ENCODE results near the gene DNAJC15. TPM values are rescaled to one million over a fixed set of nuclear protein-coding genes. Genes with fewer than 3 reads are reported as not detected.

DNAJC15 gene
- total RNA-seq, 1 experiment from 2014 or later: 10.8 TPM

- no peak for TF ChIP-seq EGR1 (IDR thresholded peaks at IDR 0.05; ENCODE audit: low read depth)
- no peak for TF ChIP-seq POLR2A (IDR thresholded peaks at IDR 0.05; ENCODE audit: borderline replicate concordance, extremely low read depth, insufficient read depth, insufficient read length)
- TF ChIP-seq MAX (IDR thresholded peaks at IDR 0.05): no peak
- no peak for TF ChIP-seq CBX3 (IDR thresholded peaks at IDR 0.05; ENCODE audit: low read depth)
- no peak for TF ChIP-seq SP1 (IDR thresholded peaks at IDR 0.05; ENCODE audit: low read depth)
- TF ChIP-seq CTCF (IDR thresholded peaks at IDR 0.05 in 2 of 3, conservative IDR thresholded peaks at IDR 0.05 in 1 of 3; ENCODE audit: borderline replicate concordance in 1 of 3, insufficient read depth in 1 of 3, low read depth in 2 of 3, low read length in 2 of 3): no peak
- TF ChIP-seq YY1 (IDR thresholded peaks at IDR 0.05; ENCODE audit: extremely low read depth, insufficient replicate concordance, low read depth, low read length): no peak
- no peak for TF ChIP-seq FOSL1 (IDR thresholded peaks at IDR 0.05; ENCODE audit: low read depth)
- no peak for TF ChIP-seq REST (IDR thresholded peaks at IDR 0.05; ENCODE audit: low read depth)
- TF ChIP-seq EZH2phosphoT487 (IDR thresholded peaks at IDR 0.05; ENCODE audit: borderline replicate concordance): no peak
- no peak for TF ChIP-seq SRF (IDR thresholded peaks at IDR 0.05; ENCODE audit: low read depth)
- no peak for TF ChIP-seq ZBTB33 (IDR thresholded peaks at IDR 0.05; ENCODE audit: extremely low read depth, insufficient replicate concordance, low read length)
- TF ChIP-seq ATF3 (IDR thresholded peaks at IDR 0.05): no peak
- TF ChIP-seq RAD21 (IDR thresholded peaks at IDR 0.05; ENCODE audit: low read depth): no peak
- no peak for TF ChIP-seq EZH2 (IDR thresholded peaks at IDR 0.05)
- no peak for TF ChIP-seq SIN3A (IDR thresholded peaks at IDR 0.05; ENCODE audit: low read depth)
- TF ChIP-seq JUND (IDR thresholded peaks at IDR 0.05): no peak
- no peak for TF ChIP-seq ZFX (IDR thresholded peaks at IDR 0.05)
- no peaks in the 10 kb centered on the region for H3K4me1 ChIP-seq (ENCODE audit: control insufficient read depth in 1 of 2, insufficient read depth in 2 of 2, low read length in 2 of 2)
- POLR2A ChIA-PET: no interaction called here
- no peaks in the 10 kb centered on the region for H3K79me2 ChIP-seq (ENCODE audit: insufficient read depth, low read length)
- CTCF ChIA-PET: no interaction called here
- H3K9me3 ChIP-seq (ENCODE audit: control insufficient read depth in 1 of 2, insufficient read depth in 1 of 2, low read depth in 1 of 2, low read length in 2 of 2): no peaks in the 10 kb centered on the region
- no peak overlapping the region for H3K27ac ChIP-seq (ENCODE audit: low read depth, low read length)
- no peaks in the 10 kb centered on the region for H3K9me2 ChIP-seq (ENCODE audit: insufficient read depth)
- RAD21 ChIA-PET (ENCODE audit: low non-redundant PET in 1 of 2, low total read pairs in 2 of 2, uncharacterized antibody in 2 of 2, unreplicated experiment in 2 of 2): no interaction called here
- ATAC-seq (no peak), DNase-seq (ENCODE audit: low read depth, low spot score) (no peak)
- no peak overlapping the region for H3K9ac ChIP-seq (ENCODE audit: low read length)
- no peak overlapping the region for H2AFZ ChIP-seq (ENCODE audit: low read depth, low read length, poor library complexity, severe bottlenecking)
- intact Hi-C loops (cut with micrococcal nuclease): no loop called here
- no peaks in the 10 kb centered on the region for H4K20me1 ChIP-seq (ENCODE audit: insufficient read depth)
- H3K27me3 ChIP-seq (ENCODE audit: insufficient read depth, low read length): no peaks in the 10 kb centered on the region
- H3K4me2 ChIP-seq (ENCODE audit: low read length): no peak overlapping the region
- no peak overlapping the region for H3K4me3 ChIP-seq (replicated peaks in 1 of 2; ENCODE audit: low read depth in 1 of 2, low read length in 2 of 2)
- BruUV-seq (replicated peaks): no TSS peak
- H3K36me3 ChIP-seq (ENCODE audit: control insufficient read depth in 1 of 2, insufficient read depth in 2 of 2, low read length in 2 of 2): no peaks in the 10 kb centered on the region
These were observed 19.7 kb upstream of the DNAJC15 start for GRCh38 chr13:43003729-43004128.

Data from HCT116 (cell line).